NCI-H69 (cell line): ENCODE results near the gene KCNQ1.
"Not testable (repeated sequence)": the region's sequence is repeated elsewhere in the genome, so short reads cannot be mapped to it uniquely, and the experiment has no call there.

Source experiments
- DNase-seq: peaks from one replicate; lab custom pipeline; 2025; lab: John Stamatoyannopoulos, UW

KCNQ1 gene

GRCh38 chr11:2473361-2474058, 28.7 kb downstream of the KCNQ1 start:
- DNase-seq, result no peak

- peak; percentile 54 for DNase-seq
These were observed 29.5 kb downstream of the KCNQ1 start for GRCh38 chr11:2474059-2474901.

- DNase-seq, result no peak
These were observed 30.5 kb downstream of the KCNQ1 start for GRCh38 chr11:2475136-2475918.

GRCh38 chr11:2477254-2477653, 32.4 kb downstream of the KCNQ1 start:
- no peak for DNase-seq

GRCh38 chr11:2477936-2478335, 33.1 kb downstream of the KCNQ1 start:
- DNase-seq, result no peak

GRCh38 chr11:2480067-2480873, 35.5 kb downstream of the KCNQ1 start:
- not testable (repeated sequence) for DNase-seq

- no peak for DNase-seq
These were observed 36.0 kb downstream of the KCNQ1 start for GRCh38 chr11:2480874-2481220.

- DNase-seq, result no peak
These were observed 36.4 kb downstream of the KCNQ1 start for GRCh38 chr11:2481253-2481652.

- no peak for DNase-seq
These were observed 37.4 kb downstream of the KCNQ1 start for GRCh38 chr11:2482204-2482603.

- no peak for DNase-seq
These were observed 37.9 kb downstream of the KCNQ1 start for GRCh38 chr11:2482745-2483144.

- peak; percentile 9 for DNase-seq
These were observed 38.6 kb downstream of the KCNQ1 start for GRCh38 chr11:2483426-2483825.

- DNase-seq, result no peak
These were observed 39.8 kb downstream of the KCNQ1 start for GRCh38 chr11:2484576-2485125.

GRCh38 chr11:2488004-2488403, 43.2 kb downstream of the KCNQ1 start:
- no peak for DNase-seq

- DNase-seq, result no peak
These were observed 44.3 kb downstream of the KCNQ1 start for GRCh38 chr11:2489083-2489482.

- DNase-seq, result not testable (repeated sequence)
These were observed 53.1 kb downstream of the KCNQ1 start for GRCh38 chr11:2497951-2498350.

GRCh38 chr11:2498750-2499149, 53.9 kb downstream of the KCNQ1 start:
- no peak for DNase-seq

GRCh38 chr11:2507212-2507901, 62.5 kb downstream of the KCNQ1 start:
- DNase-seq, result no peak

GRCh38 chr11:2507945-2508749, 63.3 kb downstream of the KCNQ1 start:
- DNase-seq, result no peak

GRCh38 chr11:2508793-2509192, 64.0 kb downstream of the KCNQ1 start:
- no peak for DNase-seq

- no peak for DNase-seq
These were observed 64.7 kb downstream of the KCNQ1 start for GRCh38 chr11:2509481-2510001.
